GM18858 (cell line): Measurements from ENCODE around the gene PAQR9.
"Not testable (repeated sequence)": the region's sequence is repeated elsewhere in the genome, so short reads cannot be mapped to it uniquely, and the experiment has no call there.

Source experiments
- ATAC-seq: cut with Tn5 transposase; IDR thresholded peaks from one replicate; pipeline ENCODE4 v1.9.1; 2021; ENCODE audit not compliant: unreplicated experiment

Gene PAQR9, protein sequence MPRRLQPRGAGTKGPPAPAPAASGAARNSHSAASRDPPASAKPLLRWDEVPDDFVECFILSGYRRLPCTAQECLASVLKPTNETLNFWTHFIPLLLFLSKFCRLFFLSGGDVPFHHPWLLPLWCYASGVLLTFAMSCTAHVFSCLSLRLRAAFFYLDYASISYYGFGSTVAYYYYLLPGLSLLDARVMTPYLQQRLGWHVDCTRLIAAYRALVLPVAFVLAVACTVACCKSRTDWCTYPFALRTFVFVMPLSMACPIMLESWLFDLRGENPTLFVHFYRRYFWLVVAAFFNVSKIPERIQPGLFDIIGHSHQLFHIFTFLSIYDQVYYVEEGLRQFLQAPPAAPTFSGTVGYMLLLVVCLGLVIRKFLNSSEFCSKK

DNA sequence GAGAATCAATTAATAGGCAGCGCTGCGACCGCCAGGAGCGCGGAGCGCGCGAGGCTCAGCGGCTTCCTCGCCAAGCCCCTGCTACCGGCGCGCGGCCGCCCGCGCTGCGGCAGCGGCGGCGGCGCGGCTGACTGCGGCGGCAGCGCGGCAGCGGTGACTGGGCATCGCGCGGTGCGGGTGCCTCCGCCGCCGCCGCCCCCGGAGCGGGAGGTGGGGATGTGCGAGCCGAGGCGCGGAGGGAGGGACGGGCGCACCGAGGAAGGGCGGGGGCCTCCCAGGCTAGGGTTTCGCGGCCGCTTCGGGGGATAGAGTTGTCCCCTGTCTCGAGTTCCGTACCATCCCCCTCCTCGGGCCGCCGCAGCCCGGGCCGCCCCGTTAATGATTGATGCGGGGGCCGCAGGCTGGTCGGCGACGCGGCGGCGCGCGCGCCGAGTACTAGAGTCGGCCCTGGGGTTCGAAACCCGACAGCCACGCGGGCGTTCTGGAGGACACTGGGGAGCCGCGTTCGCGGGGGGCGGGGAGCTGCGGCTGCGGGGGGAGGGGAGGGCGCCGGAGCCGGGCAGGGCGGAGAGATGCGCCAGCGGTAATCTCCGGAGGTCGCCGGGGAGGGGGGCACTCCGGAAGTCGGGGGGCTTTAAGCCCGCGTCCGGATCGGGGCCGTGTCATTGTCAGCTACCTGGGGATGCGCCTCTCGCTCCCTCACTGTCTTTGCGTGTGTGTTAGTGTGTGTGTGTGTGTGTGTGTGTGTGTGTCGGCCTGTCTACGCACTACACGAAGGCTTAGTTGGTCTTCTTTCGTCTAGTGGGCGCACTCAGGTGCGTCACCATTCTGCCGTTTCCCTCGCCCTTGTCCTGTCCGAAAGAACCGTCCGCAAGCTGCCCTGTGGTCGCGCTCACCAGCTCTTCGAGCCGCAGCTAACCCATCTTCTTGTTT, at the start of gene PAQR9:
PAQR9 (minus strand) TSS at position 159 of the 933 bp plus-strand sequence. CDS start 338 bp downstream, outside the sequence.
- ATAC-seq: no peak

DNA sequence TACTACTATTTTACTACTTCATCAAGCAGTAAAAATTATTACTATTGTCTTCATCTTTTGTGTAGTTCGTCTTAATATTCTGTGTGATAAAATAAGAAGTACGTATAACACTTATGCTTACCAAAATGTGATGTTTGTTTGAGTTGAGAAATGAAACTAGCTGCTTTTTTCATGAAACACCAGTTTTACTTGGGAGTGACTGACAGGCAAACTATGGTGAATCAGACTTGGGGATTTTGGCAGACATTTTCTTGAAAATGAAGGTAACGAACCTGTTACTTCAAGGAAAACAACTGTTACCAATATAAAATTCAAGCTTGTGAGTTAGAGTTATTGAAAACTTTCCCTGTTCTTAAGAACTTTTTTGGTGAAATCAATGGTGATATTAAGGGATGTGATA, 48.2 kb upstream of the PAQR9 start:
- ATAC-seq: no peak

DNA sequence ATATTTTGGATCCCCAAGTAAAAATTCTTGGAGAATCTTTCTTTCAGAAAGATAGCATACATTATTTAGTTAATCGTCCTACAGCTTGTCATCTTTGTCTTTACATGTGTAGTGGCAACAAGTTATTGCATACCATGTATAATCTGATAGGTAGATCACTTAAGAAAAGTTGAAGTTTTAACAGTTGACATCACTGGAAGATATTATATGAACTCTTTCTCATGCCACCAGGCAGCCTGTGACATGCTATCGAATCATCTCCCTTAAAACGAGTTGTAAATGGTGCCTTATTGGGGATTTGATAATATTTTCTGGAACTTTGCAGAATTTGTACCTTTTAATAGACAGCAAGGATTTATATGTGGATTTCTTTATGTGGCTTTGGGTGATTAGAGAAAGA, 46.5 kb upstream of the PAQR9 start:
- ATAC-seq: no peak

DNA sequence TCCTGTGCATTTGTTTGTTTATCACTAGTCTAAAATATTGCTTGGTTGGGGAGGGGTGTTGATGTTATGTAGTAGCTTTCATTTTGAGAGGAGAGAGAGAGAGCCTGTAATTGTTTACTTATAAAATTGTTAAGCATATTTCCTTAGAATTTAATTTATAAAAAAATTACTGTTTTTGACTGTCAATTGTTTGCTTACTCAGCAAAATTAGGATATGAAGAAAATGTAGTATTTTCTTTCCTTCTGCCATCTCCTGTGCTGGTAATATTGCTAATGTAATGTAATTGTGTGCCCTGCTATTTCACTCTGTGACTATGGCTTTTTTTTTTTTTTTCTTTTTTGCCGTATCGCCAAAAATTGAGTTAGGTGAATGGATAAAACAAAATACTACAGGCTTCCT, 41.3 kb upstream of the PAQR9 start:
- ATAC-seq: no peak

DNA sequence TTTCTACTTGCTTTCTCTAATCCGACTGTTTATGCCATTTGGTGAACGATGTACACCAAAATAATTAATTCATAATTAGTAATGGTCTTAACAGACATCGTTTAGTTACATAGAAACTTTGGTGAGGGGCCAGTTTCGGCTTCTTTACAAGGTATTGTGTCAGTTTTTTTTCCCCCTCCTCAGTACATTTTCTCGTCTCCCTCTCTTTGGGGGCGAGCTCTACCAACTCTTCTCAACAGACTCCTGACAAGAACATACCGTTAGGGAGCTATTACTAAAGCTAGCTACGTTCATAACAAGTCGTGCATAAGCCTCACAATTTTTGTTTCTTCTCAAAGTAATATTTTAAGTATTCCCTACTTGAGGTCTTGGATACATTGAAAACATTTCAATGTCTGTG, 39.3 kb upstream of the PAQR9 start:
- ATAC-seq: no peak

DNA sequence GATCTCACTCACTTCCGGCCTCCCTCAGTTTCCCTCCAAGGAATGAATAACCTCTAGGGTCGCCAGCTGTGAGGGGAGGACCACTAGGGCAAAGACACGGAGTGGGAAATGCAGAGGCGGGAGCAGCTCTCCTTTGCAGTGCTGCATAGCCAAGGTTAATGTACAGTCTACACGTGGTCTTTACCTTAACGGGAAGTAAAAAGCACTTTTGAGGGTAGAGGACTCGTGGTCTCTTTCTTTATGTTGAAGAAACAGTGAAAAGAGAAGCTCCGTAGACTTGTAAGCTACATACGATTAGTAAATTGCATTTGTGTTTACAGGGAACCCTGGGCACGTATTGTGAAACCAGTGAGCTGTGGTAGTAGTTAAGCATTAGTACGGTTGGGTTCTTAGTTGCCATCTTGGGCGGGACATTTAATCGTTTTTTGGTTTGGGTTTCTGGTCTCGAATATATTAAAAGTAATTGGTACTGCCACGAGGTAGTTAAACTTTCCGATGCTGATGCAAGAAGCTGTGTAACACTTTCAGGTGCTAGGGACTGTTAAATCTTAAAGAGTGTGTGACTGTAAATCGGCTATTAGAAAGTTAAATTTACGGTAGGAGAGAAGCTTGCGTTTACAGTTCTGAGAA, 38.7 kb upstream of the PAQR9 start:
- no peak for ATAC-seq

DNA sequence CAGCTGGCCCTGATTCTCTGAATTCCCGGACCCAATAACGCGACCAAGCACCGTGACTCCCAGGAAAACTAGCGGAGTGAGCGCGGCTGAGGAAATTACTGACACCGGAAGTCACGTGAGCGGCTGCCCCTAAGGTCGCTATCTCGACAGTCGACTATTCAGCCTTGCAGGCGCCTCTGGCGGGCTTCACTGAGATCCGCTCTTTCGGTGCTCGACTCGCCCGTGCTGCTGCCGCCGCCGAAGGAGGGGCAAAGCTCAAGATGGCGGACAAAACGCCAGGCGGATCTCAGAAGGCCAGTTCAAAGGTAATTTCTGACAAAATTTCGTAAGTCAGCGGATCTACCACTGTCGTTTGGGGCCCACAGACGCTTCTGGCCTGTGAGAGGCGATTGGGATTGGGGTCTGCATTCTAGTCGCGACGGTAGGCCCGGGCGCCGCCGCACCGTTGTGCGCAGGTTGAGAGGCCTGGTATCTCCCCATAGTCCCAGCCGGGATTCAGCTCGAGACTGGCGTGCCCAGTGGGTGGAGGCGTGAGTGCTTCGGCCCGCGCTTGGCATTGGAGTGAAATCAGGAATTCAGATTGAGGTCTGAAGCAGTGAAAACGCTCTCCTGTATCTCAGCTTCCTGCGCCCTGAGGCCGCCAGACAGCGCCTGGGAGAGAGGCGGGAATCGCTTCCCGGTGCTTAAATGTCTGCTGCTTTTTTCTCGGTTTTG, 38.1 kb upstream of the PAQR9 start, which contains the start of gene U2SURP:
U2SURP (plus strand) TSS at position 202 of the 714 bp plus-strand sequence; CDS start at position 261, 59 bp downstream.
- ATAC-seq: peak; percentile 68

DNA sequence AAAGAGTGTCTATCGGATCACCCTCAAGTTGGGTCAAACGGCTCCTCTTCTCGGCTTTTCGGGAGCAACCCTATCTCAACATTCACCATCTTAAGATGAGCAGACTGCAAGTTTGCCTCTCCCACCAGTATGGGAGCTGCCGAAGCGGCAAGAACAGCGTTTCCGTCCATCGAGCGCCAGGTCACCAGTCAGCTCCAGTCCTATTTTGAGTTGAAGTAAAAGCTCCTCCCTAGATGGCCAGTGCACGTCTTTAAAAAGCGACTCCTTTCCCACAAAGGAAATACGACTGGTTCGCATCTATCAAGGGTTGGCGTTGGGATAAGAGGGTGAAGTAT, 37.5 kb upstream of the PAQR9 start:
- ATAC-seq: peak; percentile 63

DNA sequence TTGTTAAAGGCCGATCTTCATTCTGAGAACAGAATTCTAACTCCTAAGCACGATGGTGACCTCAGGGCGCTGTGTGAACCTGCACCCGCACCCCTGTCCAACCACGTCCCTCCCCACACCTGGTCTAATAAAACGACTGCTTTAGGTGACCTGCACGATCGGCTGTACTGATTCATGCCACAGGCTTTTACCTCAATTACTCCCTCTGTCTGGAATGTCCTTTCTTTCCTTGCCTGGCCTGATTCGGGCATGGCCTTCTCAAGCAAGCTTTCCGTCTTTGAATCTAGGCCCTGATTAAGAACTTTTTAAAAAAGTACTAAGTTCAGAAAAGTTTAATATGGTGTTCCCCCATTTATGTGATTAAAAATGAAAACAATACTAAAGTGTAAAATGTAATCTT, 37.1 kb upstream of the PAQR9 start:
- no peak for ATAC-seq

DNA sequence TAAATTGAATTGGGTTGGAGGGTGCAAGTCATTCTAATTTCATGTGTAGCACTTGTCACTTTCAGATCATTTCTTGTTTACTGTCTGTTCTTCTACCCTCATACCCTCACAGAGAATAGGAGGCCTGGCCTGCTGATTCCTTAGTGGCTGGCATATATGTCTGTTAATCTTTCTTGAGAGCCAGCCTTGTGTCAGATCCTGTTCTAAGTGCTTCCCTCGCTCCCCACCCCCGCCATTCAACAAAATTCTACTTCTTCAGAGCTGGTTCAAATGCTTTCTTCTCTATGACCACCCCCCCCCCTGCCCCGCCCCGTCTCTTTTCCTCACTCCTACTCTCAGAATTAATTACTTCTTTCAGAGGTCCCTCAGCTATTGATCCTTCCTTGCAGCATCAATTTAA, 36.4 kb upstream of the PAQR9 start:
- ATAC-seq: no peak

DNA sequence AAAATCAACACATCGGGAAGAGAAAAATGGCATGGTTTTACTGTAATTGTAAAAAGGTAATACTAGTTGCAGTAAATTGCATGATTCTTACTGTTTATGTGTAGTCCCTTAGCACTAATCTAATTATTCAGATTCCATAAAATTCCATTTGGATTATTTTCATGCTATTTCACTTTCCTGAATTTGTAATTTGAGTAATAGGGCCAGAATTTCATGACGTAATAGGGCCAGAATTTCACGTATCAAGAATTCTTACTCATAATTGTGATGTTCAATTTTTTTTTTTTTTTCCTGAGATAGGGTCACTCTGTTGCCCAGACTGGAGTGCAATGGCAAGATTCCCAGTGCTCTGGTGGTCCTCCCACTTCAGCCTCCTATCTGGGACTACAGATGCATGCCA, 35.0 kb upstream of the PAQR9 start:
- no peak for ATAC-seq

DNA sequence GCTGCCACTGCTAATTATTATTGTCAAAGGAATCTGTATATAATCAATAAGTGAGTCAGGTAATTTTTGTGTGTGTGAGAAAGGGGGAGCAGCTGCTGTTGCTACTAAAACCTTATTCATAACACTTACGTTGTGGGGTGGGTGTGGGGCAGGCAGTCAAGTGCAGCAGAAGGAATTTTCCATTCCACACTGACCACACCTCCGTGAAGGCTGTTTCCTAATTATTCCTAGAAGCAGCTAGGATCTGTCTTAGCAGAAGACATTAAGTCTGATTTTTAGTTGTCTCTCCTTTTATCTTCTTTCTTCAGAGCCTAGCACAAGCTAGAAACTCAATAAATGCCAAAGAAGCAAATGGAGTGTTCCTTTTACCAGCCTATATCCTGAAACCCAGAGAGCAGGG, 33.9 kb upstream of the PAQR9 start:
- ATAC-seq: no peak

DNA sequence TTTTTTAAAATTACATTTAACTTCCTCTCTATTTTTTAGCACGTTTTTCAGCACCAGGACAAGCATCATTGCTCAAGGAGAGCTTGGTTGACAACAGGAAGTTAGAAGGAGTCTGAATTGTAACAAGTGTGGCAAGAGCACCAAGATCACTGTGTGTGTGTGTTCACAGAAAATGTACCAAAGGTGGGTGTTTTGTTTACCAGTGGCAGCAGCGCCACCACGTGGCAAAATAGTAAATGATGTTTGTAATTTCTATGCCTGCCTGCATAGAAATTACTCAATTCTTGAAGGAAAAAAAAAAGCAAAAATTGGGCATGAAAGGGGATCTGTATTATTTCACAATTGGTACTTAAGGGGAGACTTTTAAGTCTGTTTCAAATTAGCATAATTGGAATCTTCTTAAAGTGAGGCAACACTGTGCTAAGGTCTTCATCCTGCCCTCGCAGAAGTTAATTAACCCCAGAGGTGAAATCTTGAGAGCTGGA, 30.5 kb upstream of the PAQR9 start:
- ATAC-seq: peak; percentile 76

DNA sequence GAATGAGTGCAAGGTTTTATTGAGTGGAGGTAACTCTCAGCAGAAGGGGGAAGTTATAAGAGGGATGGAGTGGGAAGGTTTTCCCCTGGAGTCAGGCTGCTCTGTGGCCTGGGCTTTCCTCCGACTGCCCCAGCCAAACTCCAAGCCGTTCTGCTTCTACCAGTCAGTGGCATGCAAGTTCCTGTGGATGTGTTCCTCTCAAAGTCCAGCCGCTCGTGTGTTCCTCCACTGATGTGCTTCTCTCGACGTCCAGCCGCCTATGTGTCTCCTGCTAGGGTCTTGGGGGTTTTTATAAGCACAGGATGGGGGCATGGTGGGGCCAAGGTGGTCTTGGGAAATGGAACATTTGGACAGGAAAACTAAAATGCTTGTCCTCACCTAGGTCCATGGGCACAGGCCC, 28.8 kb upstream of the PAQR9 start:
- ATAC-seq: no peak

DNA sequence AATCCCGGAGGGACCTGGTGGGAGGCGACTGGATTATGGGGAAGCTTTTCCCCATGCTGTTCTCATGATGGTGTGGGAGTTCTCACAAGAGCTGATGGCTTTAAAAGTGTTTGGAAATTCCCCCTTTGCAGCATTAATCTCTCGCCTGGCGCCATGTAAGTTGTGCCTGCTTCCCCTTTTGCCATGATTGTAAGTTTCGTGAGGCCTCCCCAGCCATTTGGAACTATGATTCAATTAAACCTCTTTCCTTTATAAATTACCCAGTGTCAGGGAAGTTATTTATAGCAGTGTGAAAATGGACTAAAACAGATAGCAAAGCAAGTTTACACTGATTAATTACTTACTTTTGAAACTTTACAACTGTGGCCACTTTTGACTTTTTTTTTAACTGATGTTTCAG, 27.2 kb upstream of the PAQR9 start:
- no peak for ATAC-seq

DNA sequence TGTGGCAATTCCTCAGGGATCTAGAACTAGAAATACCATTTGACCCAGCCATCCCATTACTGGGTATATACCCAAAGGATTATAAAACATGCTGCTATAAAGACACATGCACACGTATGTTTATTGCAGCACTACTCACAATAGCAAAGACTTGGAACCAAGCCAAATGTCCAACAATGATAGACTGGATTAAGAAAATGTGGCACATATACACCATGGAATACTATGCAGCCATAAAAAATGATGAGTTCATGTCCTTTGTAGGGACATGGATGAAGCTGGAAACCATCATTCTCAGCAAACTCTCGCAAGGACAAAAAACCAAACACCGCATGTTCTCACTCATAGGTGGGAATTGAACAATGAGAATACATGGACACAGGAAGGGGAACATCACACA, 25.4 kb upstream of the PAQR9 start:
- ATAC-seq: not testable (repeated sequence)

DNA sequence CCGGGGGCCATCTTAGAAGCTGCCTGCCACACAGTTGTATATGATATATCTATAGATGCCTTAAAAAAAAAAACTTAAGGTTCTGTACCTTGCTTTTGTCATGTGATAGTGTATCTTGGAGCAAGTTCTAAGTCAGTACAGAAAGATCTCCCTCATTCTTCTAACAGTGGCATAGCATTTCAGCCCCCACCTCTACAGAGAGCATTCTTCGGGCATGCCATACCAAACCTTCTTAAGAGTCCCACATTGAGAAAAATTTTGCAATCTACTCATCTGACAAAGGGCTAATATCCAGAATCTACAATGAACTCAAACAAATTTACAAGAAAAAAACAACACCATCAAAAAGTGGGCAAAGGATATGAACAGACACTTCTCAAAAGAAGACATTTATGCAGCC, 24.7 kb upstream of the PAQR9 start:
- ATAC-seq: not testable (repeated sequence)

DNA sequence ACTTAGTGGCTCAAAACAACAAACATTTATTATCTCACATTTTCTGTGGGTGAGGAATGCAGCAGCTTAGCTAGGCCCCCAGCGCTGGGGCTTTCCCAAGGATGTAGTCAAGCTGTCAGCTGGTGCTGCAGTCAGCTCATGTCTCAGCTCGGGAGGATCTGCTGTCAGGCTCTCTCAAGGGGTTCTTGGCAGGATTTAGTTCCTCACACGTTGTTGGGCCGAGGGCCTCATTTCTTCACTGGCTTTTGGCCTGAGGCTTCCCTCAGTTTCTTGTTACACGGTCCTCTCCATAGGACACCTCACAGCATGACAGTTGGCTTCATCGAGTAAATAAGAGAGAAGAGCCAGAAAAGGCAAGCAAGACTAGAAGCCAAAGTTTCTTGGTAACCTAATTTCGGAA, 24.2 kb upstream of the PAQR9 start:
- ATAC-seq: peak; percentile 67

DNA sequence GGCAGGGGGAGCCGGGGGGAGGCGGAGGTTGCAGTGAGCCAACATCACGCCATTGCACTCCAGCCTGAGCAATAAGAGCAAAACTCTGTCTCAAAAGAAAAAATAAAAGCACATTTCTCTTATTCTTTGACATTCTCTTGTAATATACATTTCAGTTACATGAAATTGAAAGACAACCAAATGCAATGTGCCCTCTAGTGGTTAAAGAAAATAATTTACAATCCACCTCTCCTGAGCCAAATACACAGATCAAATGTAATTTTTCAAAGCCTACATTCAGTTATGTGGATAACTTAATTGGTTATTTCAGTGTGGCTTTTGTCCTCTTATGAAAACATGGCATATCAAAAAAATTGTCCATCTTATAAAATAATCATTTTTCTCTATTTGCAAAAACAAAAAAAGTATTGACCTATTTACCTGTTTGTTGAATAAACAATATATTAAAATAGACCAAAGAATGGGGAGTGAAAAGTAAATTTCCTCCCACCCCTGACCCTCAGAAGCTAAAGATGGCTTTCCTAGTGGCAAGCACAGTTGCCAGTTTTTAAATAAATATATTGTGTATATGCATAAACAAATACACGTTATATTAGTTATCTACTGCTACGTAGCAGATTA, 23.7 kb upstream of the PAQR9 start:
- ATAC-seq: no peak

DNA sequence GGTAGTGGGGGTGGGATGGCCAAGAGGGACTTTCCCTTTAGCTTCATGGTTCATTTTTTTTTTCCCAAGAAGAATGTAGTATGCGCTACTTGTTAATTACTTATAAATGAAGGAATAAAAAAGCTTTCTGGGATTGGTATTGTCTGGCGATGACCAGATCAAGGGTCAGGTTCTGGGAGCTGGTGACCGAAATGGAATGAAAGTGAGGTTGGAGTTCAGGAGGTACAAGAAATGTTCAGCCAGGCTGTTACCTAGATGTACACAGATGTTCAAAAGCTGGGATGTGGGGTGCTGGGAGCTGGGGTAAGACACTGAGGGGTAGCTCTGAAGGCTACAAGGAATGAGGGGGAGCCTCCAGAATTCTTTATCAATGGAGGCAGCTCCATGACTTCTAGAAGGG, 20.8 kb upstream of the PAQR9 start:
- ATAC-seq: no peak
